Measurements from ENCODE around the gene SDC3. TPM values are rescaled to one million over a fixed set of nuclear protein-coding genes. Genes with fewer than 3 reads are reported as not detected.
A peak's percentile ranks its signal among the peaks of the same experiment; 100 is the strongest.

Gene SDC3
- total RNA-seq, 1 donor from 2014 or later: 23.0 TPM

DNA sequence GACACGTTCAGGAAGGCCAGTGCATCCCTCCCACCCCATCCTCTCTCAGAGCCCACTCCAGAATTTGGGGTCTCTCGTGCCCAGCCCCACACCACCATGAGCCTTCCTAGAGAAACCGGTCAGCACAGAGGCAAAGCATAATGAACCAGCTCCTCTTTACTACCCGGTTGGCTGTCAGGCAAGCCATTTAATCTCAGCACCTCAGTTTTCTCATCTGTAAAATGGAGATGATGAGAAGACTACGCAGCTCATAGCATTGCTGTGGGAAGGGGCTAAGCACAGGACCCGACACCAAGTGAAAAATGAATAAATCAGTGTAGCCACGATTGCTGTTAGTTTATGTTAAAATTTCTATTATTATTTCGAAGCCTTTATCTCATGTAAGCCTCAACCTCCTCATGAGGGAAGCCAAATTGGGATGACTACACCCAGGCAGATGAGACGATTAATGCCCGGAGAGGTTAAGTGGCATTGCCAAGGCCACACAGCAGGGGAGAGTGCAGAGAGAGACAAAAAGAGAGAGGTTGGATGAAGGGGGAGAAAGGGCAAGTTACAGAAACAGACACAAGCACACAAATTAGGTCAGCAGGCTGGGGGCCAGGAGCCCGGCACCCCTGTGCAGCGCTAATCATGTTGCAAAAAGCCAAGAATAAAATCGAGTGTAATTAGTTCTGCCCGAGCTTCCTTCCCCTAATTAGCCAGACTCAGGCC lies 25.7 kb downstream of the SDC3 start:
- Mint-ChIP-seq H3K4me1 (peaks cover 76% of the 10 kb centered on the region), H3K27me3 (ENCODE audit: insufficient read depth, low read depth) (peaks cover 9% of the 10 kb centered on the region), H3K36me3 (no peaks in the 10 kb centered on the region), H3K9me3 (no peaks in the 10 kb centered on the region), H3K4me3 (no peak overlapping the region), H3K27ac (peak overlapping the region; percentile 43)
- H3K27me3 ChIP-seq: no peaks in the 10 kb centered on the region
- TF ChIP-seq, protein P1, sequence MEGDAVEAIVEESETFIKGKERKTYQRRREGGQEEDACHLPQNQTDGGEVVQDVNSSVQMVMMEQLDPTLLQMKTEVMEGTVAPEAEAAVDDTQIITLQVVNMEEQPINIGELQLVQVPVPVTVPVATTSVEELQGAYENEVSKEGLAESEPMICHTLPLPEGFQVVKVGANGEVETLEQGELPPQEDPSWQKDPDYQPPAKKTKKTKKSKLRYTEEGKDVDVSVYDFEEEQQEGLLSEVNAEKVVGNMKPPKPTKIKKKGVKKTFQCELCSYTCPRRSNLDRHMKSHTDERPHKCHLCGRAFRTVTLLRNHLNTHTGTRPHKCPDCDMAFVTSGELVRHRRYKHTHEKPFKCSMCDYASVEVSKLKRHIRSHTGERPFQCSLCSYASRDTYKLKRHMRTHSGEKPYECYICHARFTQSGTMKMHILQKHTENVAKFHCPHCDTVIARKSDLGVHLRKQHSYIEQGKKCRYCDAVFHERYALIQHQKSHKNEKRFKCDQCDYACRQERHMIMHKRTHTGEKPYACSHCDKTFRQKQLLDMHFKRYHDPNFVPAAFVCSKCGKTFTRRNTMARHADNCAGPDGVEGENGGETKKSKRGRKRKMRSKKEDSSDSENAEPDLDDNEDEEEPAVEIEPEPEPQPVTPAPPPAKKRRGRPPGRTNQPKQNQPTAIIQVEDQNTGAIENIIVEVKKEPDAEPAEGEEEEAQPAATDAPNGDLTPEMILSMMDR (IDR thresholded peaks at IDR 0.05): no peak
- TF ChIP-seq EZH2 (IDR thresholded peaks at IDR 0.05) (no peak), EZH2phosphoT487 (IDR thresholded peaks at IDR 0.05) (no peak)
- DNase-seq (ENCODE audit: low spot score): no peak
- H3K79me2 ChIP-seq (ENCODE audit: low read depth): peaks cover 29% of the 10 kb centered on the region
- no peak overlapping the region for H3K9ac ChIP-seq
- peaks cover 9% of the 10 kb centered on the region for H3F3A ChIP-seq (ENCODE audit: low read depth)
- H3K4me2 ChIP-seq: no peak overlapping the region
- H3K36me3 ChIP-seq: no peaks in the 10 kb centered on the region
- H3K9me3 ChIP-seq (ENCODE audit: low read depth): no peaks in the 10 kb centered on the region
- H2AFZ ChIP-seq (replicated peaks): no peak overlapping the region
- H4K20me1 ChIP-seq (ENCODE audit: low read depth): peaks cover 73% of the 10 kb centered on the region
- no peak overlapping the region for H3K4me3 ChIP-seq
- peaks cover 32% of the 10 kb centered on the region for H3K4me1 ChIP-seq
- no peak overlapping the region for H3K27ac ChIP-seq

DNA sequence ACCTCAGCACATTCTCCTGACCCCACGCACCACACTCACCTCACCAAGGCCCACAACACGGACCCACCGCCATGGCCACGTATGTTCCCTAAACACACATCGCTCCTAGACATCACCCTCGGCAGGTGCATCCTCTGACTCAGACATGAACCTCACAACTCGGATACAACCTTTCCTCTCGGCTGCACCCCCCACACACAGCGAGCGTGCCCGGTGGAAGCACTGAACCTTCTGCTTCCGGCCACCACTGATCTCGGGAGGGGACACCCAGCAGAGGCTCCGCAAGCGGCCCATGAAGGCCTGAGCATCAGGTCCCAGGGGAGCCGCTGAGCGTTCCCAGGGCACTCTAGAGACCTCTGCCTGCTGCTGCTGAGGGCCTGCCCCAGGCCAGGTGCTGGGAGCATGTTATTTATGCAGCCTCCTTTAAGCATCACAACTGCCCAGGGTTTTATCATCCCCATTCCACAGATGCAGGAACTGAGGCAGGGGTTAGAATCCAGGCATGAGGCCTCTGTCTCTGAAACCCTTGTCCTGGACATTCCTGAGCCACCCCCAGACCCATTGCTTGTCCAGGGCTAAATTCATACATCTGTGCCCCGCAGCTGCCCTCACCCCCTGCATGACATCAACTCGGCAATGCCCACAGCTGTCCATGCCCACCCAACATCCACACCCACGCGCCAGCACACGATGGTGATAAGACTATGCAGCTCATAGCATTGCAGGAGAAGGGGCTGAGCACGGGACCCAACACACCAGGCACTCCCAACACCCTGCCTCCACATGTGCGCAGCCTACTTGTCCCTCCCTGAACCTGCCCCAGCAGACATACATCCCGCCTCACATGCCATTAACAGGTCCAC lies 27.0 kb downstream of the SDC3 start:
- Mint-ChIP-seq H3K27ac (peak overlapping the region; percentile 43), H3K36me3 (peaks cover 2% of the 10 kb centered on the region)
- no peak overlapping the region for H3K9ac ChIP-seq

DNA sequence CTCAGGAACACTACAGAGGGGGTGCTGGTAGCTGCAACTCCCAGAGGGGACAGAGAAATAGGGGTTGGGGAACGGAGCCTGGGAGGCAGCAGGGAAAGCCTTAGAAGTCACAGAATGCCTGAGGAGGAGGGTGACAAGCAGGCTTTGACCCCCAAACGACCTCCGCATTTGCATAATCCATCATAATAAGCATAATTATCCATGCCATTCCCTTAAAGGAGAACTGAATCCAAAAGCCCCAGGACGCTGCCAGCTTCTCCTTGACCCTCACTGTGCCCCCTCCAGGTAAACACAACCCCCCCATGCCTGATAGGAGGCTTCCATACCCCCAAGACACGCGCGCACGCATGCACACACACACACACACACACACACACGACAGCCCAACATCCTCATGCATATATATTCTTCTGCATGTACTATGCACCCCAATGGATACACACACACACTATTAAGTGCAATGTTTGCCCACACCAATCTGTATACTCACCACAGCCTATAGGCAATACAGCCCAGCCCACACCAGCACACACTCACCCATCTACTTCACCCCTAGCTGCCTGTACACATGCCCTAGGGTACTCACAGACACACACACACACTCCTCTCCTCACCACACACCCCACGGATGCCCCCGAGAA lies 27.8 kb downstream of the SDC3 start:
- Histone ChIP-seq H3K27ac (no peak overlapping the region), H2AFZ (replicated peaks) (no peak overlapping the region), H3K4me1 (peaks cover 23% of the 10 kb centered on the region), H3K4me3 (no peak overlapping the region), H3K36me3 (no peaks in the 10 kb centered on the region), H3F3A (ENCODE audit: low read depth) (no peaks in the 10 kb centered on the region), H3K27me3 (no peaks in the 10 kb centered on the region), H3K79me2 (ENCODE audit: low read depth) (peaks cover 25% of the 10 kb centered on the region), H3K9me3 (ENCODE audit: low read depth) (no peaks in the 10 kb centered on the region), H4K20me1 (ENCODE audit: low read depth) (peaks cover 62% of the 10 kb centered on the region), H3K9ac (no peak overlapping the region), H3K4me2 (peak overlapping the region; percentile 18)
- Mint-ChIP-seq H3K4me1 (peaks cover 63% of the 10 kb centered on the region), H3K36me3 (peaks cover 2% of the 10 kb centered on the region), H3K27me3 (ENCODE audit: insufficient read depth, low read depth) (peaks cover 7% of the 10 kb centered on the region), H3K27ac (no peak overlapping the region), H3K4me3 (peak overlapping the region; percentile 7), H3K9me3 (no peaks in the 10 kb centered on the region)
- no peak for TF ChIP-seq EZH2phosphoT487 (IDR thresholded peaks at IDR 0.05)
- TF ChIP-seq, protein P1 (IDR thresholded peaks at IDR 0.05): no peak
- no peak for TF ChIP-seq EZH2 (IDR thresholded peaks at IDR 0.05)
- no peak for DNase-seq (ENCODE audit: low spot score)

More for the DNA sequence above, 27.0 kb downstream of the SDC3 start:
- peaks cover 70% of the 10 kb centered on the region for H4K20me1 ChIP-seq (ENCODE audit: low read depth)
- H3K27me3 ChIP-seq: no peaks in the 10 kb centered on the region
- no peak overlapping the region for H2AFZ ChIP-seq (replicated peaks)
- no peak for DNase-seq (ENCODE audit: low spot score)
- peaks cover 29% of the 10 kb centered on the region for H3K4me1 ChIP-seq
- H3K4me3 Mint-ChIP-seq: peak overlapping the region; percentile 66
- peaks cover 29% of the 10 kb centered on the region for H3K79me2 ChIP-seq (ENCODE audit: low read depth)
- peaks cover 69% of the 10 kb centered on the region for H3K4me1 Mint-ChIP-seq
- no peaks in the 10 kb centered on the region for H3K36me3 ChIP-seq
- H3K9me3 Mint-ChIP-seq: no peaks in the 10 kb centered on the region
- no peak overlapping the region for H3K4me2 ChIP-seq
- no peak overlapping the region for H3K27ac ChIP-seq
- H3K27me3 Mint-ChIP-seq (ENCODE audit: insufficient read depth, low read depth): peaks cover 7% of the 10 kb centered on the region
- TF ChIP-seq EZH2 (IDR thresholded peaks at IDR 0.05) (no peak), EZH2phosphoT487 (IDR thresholded peaks at IDR 0.05) (no peak)
- TF ChIP-seq, protein P1 (IDR thresholded peaks at IDR 0.05): no peak
- H3K9me3 ChIP-seq (ENCODE audit: low read depth): no peaks in the 10 kb centered on the region
- peaks cover 6% of the 10 kb centered on the region for H3F3A ChIP-seq (ENCODE audit: low read depth)
- H3K4me3 ChIP-seq: no peak overlapping the region

Data from neural progenitor cell (in vitro differentiated cells).